B cell (primary cell): ENCODE measurements around the gene MAPRE2. TPM values are rescaled to one million over a fixed set of nuclear protein-coding genes. Genes with fewer than 3 reads are reported as not detected.

Source experiments
- ATAC-seq: fragments of 200-7000 bp; cut with Tn5 transposase; one replicate; pipeline ENCODE4 v1.10.0; 2021; ENCODE audit warnings: low read depth, mild to moderate bottlenecking, moderate number of reproducible peaks, moderate library complexity
- CTCF ChIA-PET: fragments of 350-600 bp; sonication (Branson Sonifier 250); formaldehyde crosslinking; loops from one replicate; lab custom pipeline; 2021; ENCODE audit warnings: antibody characterized with exemption, inconsistent platforms; lab: Charles Lee
- POLR2A ChIA-PET: fragments of 350-600 bp; sonication (Branson Sonifier 250); formaldehyde crosslinking; loops from one replicate; lab custom pipeline; 2021; ENCODE audit warnings: antibody characterized with exemption; lab: Charles Lee
- DNase-seq: peaks from one replicate; pipeline ENCODE4 v3.0.0; 2013
- H2AFZ ChIP-seq: 2 replicates; pipeline ENCODE4 v1.6.1; 2012; ENCODE audit warnings: mild to moderate bottlenecking, low read depth, low read length; ENCODE audit not compliant: insufficient read depth, poor library complexity, severe bottlenecking
- H3K27ac ChIP-seq, 2 donors: 1 replicate in 1 of 2; 2 replicates in 1 of 2; pipeline ENCODE4 v1.5.1; 2012 to 2013; ENCODE audit warnings: low read length in 2 of 2, mild to moderate bottlenecking in 2 of 2, moderate library complexity in 1 of 2
- H3K27me3 ChIP-seq, 4 experiments: fragments of 200-600 bp in 1 of 4; sonication (generic) in 1 of 4; replicated peaks in 1 of 4; 1 replicate in 2 of 4; 2 replicates in 2 of 4; pipeline versions ENCODE4 v1.6.1 to v1.7.0; 2013 to 2016; ENCODE audit warnings: low read length in 3 of 4, mild to moderate bottlenecking in 2 of 4, mixed read lengths in 1 of 4, moderate library complexity in 1 of 4; ENCODE audit not compliant: insufficient read depth in 4 of 4, control insufficient read depth in 3 of 4; ENCODE audit errors: control extremely low read depth in 1 of 4
- H3K36me3 ChIP-seq, 2 experiments: replicated peaks in 1 of 2; 1 replicate in 1 of 2; 2 replicates in 1 of 2; pipeline versions ENCODE4 v1.6.1 to v1.7.1; 2013; ENCODE audit warnings: low read length in 1 of 2; ENCODE audit not compliant: insufficient read depth in 2 of 2, control insufficient read depth in 1 of 2; ENCODE audit errors: control extremely low read depth in 1 of 2, extremely low read depth in 1 of 2
- H3K4me1 ChIP-seq, 2 donors: fragments of 200-600 bp in 1 of 2; sonication (generic) in 1 of 2; 1 replicate in 1 of 2; 2 replicates in 1 of 2; pipeline versions ENCODE4 v1.5.1 to v1.6.1; 2013 to 2017; ENCODE audit warnings: low read length in 2 of 2; ENCODE audit not compliant: control insufficient read depth in 2 of 2, insufficient read depth in 2 of 2
- H3K4me2 ChIP-seq: replicated peaks from 2 replicates; pipeline ENCODE3; 2012; ENCODE audit warnings: mild to moderate bottlenecking, low read depth, low read length; ENCODE audit not compliant: poor library complexity, severe bottlenecking
- H3K4me3 ChIP-seq, 5 experiments: fragments of 200-600 bp in 1 of 5; sonication (generic) in 1 of 5; 1 replicate in 3 of 5; 2 replicates in 2 of 5; pipeline versions ENCODE4 v1.5.1 to v1.7.0; 2011 to 2016; ENCODE audit warnings: low read length in 4 of 5, mild to moderate bottlenecking in 4 of 5, low read depth in 2 of 5, control low read depth in 1 of 5, moderate library complexity in 1 of 5; ENCODE audit not compliant: insufficient read depth in 1 of 5; ENCODE audit errors: control extremely low read depth in 1 of 5, extremely low read depth in 1 of 5
- H3K79me2 ChIP-seq: fragments of 200-600 bp; sonication (generic); one replicate; pipeline ENCODE4 v1.6.0; 2016; ENCODE audit warnings: low read length; ENCODE audit not compliant: control insufficient read depth, insufficient read depth
- H3K9ac ChIP-seq: fragments of 200-600 bp; sonication (generic); 2 replicates; pipeline ENCODE4 v1.6.1; 2017; ENCODE audit warnings: mild to moderate bottlenecking, low read length, moderate library complexity
- H3K9me3 ChIP-seq, 3 donors: one replicate each; pipeline versions ENCODE4 v1.6.1 to v1.7.1; 2013; ENCODE audit warnings: low read length in 2 of 3; ENCODE audit not compliant: control insufficient read depth in 2 of 3, insufficient read depth in 1 of 3; ENCODE audit errors: control extremely low read depth in 1 of 3
- H4K20me1 ChIP-seq: 2 replicates; pipeline ENCODE4 v1.6.0; 2012; ENCODE audit warnings: mild to moderate bottlenecking, low read length; ENCODE audit not compliant: insufficient read depth, control insufficient read depth, poor library complexity, severe bottlenecking
- H3K27ac Mint-ChIP-seq: one replicate; pipeline ENCODE4 v1.8.0; 2021; ENCODE audit warnings: mixed read lengths
- H3K27me3 Mint-ChIP-seq: one replicate; pipeline ENCODE4 v1.8.0; 2021; ENCODE audit warnings: mixed read lengths
- H3K4me1 Mint-ChIP-seq: one replicate; pipeline ENCODE4 v1.8.0; 2021; ENCODE audit warnings: mixed read lengths
- H3K4me3 Mint-ChIP-seq: one replicate; pipeline ENCODE4 v1.8.0; 2021; ENCODE audit warnings: mixed read lengths
- H3K9me3 Mint-ChIP-seq: one replicate; pipeline ENCODE4 v1.8.0; 2022; ENCODE audit warnings: mixed read lengths; ENCODE audit not compliant: insufficient read depth
- EZH2 ChIP-seq: IDR thresholded peaks from 2 replicates; pipeline ENCODE4 v1.6.1; 2012; ENCODE audit warnings: borderline replicate concordance, low read depth, mild to moderate bottlenecking, moderate library complexity, low read length; ENCODE audit not compliant: insufficient read depth, poor library complexity, severe bottlenecking
- WGBS: methylation state at CpG from one replicate; pipeline ENCODE4 v1.1.5; 2013; ENCODE audit warnings: missing lambda C conversion rate; ENCODE audit not compliant: insufficient coverage; 5-methylcytosine and 5-hydroxymethylcytosine counted together
- intact Hi-C: fragments of 100-400 bp; cut with micrococcal nuclease; formaldehyde crosslinking; loops from one replicate; pipeline ENCODE4 v1.10.0; 2022
- polyA plus RNA-seq: library from polyadenylated mRNA; depleted of rRNA; stranded (reverse); fragments of >200 nt; gene quantifications from 2 replicates; pipeline ENCODE4 v1.2.3, GENCODE V29; 2012
- total RNA-seq, 2 donors: library from RNA; stranded (reverse); fragments of 120-200 nt in 1 of 2; gene quantifications; 1 replicate in 1 of 2; 2 replicates in 1 of 2; pipeline versions ENCODE4 v1.2.3 to v1.2.4, GENCODE V29; 2013 to 2022
- TF ChIP-seq, protein P1 (sequence below): fragments of 200-600 bp; IDR thresholded peaks from one replicate; pipeline ENCODE4 v1.8.0; 2022; ENCODE audit warnings: antibody characterized with exemption, mild to moderate bottlenecking

The MAPRE2 gene
- total and polyA plus RNA-seq, 2 donors (not counting 1 experiment from before 2014, with no cell fraction given): 36.7 to 63.3 TPM

DNA sequence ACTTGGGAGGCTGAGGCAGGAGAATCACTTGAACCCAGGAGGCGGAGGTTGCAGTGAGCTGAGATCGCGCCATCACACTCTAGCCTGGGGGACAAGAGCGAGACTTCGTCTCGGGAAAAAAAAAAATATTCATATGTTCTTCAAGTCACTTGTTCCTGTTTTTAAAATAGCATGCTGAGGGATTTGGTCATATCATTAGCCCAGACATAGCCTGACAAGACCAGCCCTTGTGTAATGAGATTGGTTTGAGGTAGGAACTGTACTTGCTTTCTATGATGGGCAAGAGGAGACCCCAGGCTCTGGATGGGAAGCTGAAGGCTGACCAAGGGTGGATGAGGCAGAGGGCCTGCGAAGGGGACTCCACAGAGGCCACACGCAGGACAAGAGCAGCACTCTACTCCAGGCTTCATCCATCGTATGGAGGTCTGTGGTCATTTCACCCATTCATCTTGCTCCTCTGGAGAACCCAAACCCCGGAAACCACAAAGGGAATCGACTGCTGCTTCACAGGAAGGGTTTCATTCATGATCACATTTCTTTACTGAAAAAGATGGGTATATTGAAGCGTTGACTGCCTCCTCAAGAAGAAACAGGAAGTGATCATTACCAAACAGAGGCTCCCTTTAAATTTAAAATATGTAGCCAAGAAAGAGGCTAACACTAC, 112.5 kb downstream of the MAPRE2 start:
- peak; percentile 46 for DNase-seq
- H4K20me1 ChIP-seq: no peaks in the 10 kb centered on the region
- peak overlapping the region; percentile 25 to 59 for H3K27ac ChIP-seq
- peak; percentile 28 for ATAC-seq
- no peaks in the 10 kb centered on the region for H3K9me3 ChIP-seq
- POLR2A ChIA-PET: no interaction called here
- peaks cover 28% of the 10 kb centered on the region for H3K4me1 Mint-ChIP-seq
- CTCF ChIA-PET: interaction anchor here (1.2 kb wide), 1 partner anchor 10 kb away, joined by 5 read pairs; no protein-coding TSS in a partner anchor
- no peak overlapping the region for H3K9ac ChIP-seq
- H3K4me1 ChIP-seq: peaks cover 26% of the 10 kb centered on the region in 2 donors
- H3K79me2 ChIP-seq: no peaks in the 10 kb centered on the region
- H3K27me3 ChIP-seq: no peaks in the 10 kb centered on the region
- intact Hi-C loops: loop anchor here (5.0 kb wide), 1 partner anchor 36 kb away; no protein-coding TSS in a partner anchor
- H3K27ac Mint-ChIP-seq: peak overlapping the region; percentile 70
- H3K4me3 ChIP-seq: no peak overlapping the region
- H3K27me3 Mint-ChIP-seq: no peaks in the 10 kb centered on the region
- peak overlapping the region; percentile 47 for H3K4me2 ChIP-seq
- no peak overlapping the region for H2AFZ ChIP-seq
- H3K36me3 ChIP-seq: no peaks in the 10 kb centered on the region
- TF ChIP-seq EZH2: no peak
- TF ChIP-seq, protein P1, sequence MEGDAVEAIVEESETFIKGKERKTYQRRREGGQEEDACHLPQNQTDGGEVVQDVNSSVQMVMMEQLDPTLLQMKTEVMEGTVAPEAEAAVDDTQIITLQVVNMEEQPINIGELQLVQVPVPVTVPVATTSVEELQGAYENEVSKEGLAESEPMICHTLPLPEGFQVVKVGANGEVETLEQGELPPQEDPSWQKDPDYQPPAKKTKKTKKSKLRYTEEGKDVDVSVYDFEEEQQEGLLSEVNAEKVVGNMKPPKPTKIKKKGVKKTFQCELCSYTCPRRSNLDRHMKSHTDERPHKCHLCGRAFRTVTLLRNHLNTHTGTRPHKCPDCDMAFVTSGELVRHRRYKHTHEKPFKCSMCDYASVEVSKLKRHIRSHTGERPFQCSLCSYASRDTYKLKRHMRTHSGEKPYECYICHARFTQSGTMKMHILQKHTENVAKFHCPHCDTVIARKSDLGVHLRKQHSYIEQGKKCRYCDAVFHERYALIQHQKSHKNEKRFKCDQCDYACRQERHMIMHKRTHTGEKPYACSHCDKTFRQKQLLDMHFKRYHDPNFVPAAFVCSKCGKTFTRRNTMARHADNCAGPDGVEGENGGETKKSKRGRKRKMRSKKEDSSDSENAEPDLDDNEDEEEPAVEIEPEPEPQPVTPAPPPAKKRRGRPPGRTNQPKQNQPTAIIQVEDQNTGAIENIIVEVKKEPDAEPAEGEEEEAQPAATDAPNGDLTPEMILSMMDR: no peak
- H3K9me3 Mint-ChIP-seq: no peaks in the 10 kb centered on the region
- no CpG with 5 or more reads among the region's 12 CpGs for WGBS
- H3K4me3 Mint-ChIP-seq: peak overlapping the region; percentile 40

- intact Hi-C loops: loop anchor here (5.0 kb wide), 1 partner anchor 113 kb away; the partner anchor contains the start of gene MAPRE2
Measured at GRCh38 chr18:35155398-35156117, 114.3 kb downstream of the MAPRE2 start.

More at GRCh38 chr18:35155398-35156117, 114.3 kb downstream of the MAPRE2 start:
- Histone ChIP-seq H3K4me3 (no peak overlapping the region), H3K27me3 (no peaks in the 10 kb centered on the region), H2AFZ (no peak overlapping the region), H3K4me1 (peaks cover 36 to 37% of the 10 kb centered on the region in 2 donors), H3K27ac (no peak overlapping the region), H4K20me1 (no peaks in the 10 kb centered on the region), H3K9me3 (no peaks in the 10 kb centered on the region), H3K36me3 (no peaks in the 10 kb centered on the region), H3K79me2 (no peaks in the 10 kb centered on the region), H3K4me2 (no peak overlapping the region), H3K9ac (no peak overlapping the region)
- no peak for ATAC-seq
- ChIA-PET CTCF (no interaction called here), POLR2A (no interaction called here)
- DNase-seq: no peak
- Mint-ChIP-seq H3K27me3 (no peaks in the 10 kb centered on the region), H3K4me3 (no peak overlapping the region), H3K4me1 (peaks cover 38% of the 10 kb centered on the region), H3K27ac (no peak overlapping the region), H3K9me3 (no peaks in the 10 kb centered on the region)
- TF ChIP-seq EZH2: no peak
- TF ChIP-seq, protein P1: no peak
- WGBS: 74% methylated on average over 3 of the region's 8 CpGs
